IMR-90 (cell line): ENCODE data around the gene PTPRG. TPM values are rescaled to one million over a fixed set of nuclear protein-coding genes. Genes with fewer than 3 reads are reported as not detected.

ENCODE experiments used
- ATAC-seq: fragments of 200-7000 bp; cut with Tn5 transposase; 2 replicates; pipeline ENCODE4 v1.9.1; 2020; ENCODE audit warnings: low read depth, mild to moderate bottlenecking, moderate library complexity
- BruUV-seq: library from RNA; stranded (reverse); fragments of 400-500 nt; replicated peaks from 2 replicates; lab custom pipeline; 2021; lab: Mats Ljungman, UMichigan
- CTCF ChIA-PET: fragments of 300-600 bp; formaldehyde crosslinking; extraction: SDS; loops from one replicate; lab custom pipeline; 2021; ENCODE audit warnings: antibody characterized with exemption; lab: Yijun Ruan, JAX
- POLR2A ChIA-PET: fragments of 300-600 bp; sonication (Branson Sonifier 250); formaldehyde crosslinking; loops from one replicate; lab custom pipeline; 2022; ENCODE audit warnings: antibody characterized with exemption; ENCODE audit not compliant: unreplicated experiment; lab: Charles Lee
- DNase-seq: peaks from one replicate; pipeline ENCODE4 v3.0.0; 2013
- H2AFZ ChIP-seq: replicated peaks from 2 replicates; pipeline ENCODE3; 2013; ENCODE audit warnings: low read length, mild to moderate bottlenecking; ENCODE audit not compliant: poor library complexity
- H2AK5ac ChIP-seq: 2 replicates; pipeline ENCODE4 v1.6.1; 2013; ENCODE audit warnings: low read depth, low read length, inconsistent platforms
- H2AK9ac ChIP-seq: replicated peaks from 2 replicates; pipeline ENCODE3; 2013; ENCODE audit warnings: mild to moderate bottlenecking, low read depth, low read length, moderate library complexity; ENCODE audit not compliant: poor library complexity
- H2BK120ac ChIP-seq: 2 replicates; pipeline ENCODE4 v1.6.1; 2013; ENCODE audit warnings: low read depth, low read length, inconsistent platforms
- H2BK15ac ChIP-seq: 3 replicates; pipeline ENCODE4 v1.6.1; 2013; ENCODE audit warnings: low read depth, low read length, inconsistent platforms
- H2BK20ac ChIP-seq: 2 replicates; pipeline ENCODE4 v1.6.1; 2013; ENCODE audit warnings: low read depth, mild to moderate bottlenecking, inconsistent platforms, low read length, moderate library complexity
- H2BK5ac ChIP-seq: 2 replicates; pipeline ENCODE4 v1.6.1; 2013; ENCODE audit warnings: mild to moderate bottlenecking, low read depth, low read length, inconsistent platforms; ENCODE audit not compliant: poor library complexity, severe bottlenecking
- H3K14ac ChIP-seq: replicated peaks from 2 replicates; pipeline ENCODE4 v1.6.1; 2013; ENCODE audit warnings: low read depth, low read length, inconsistent platforms
- H3K18ac ChIP-seq: 2 replicates; pipeline ENCODE4 v1.6.1; 2013; ENCODE audit warnings: low read depth, low read length, control low read depth
- H3K23ac ChIP-seq: 2 replicates; pipeline ENCODE4 v1.6.1; 2013; ENCODE audit warnings: low read depth, low read length, inconsistent platforms
- H3K27ac ChIP-seq: 2 replicates; pipeline ENCODE4 v1.5.1; 2013; ENCODE audit warnings: mild to moderate bottlenecking, control low read depth, low read length; ENCODE audit not compliant: insufficient read depth
- H3K27me3 ChIP-seq: 2 replicates; pipeline ENCODE4 v1.6.1; 2013; ENCODE audit warnings: low read length; ENCODE audit not compliant: control insufficient read depth, insufficient read depth
- H3K36me3 ChIP-seq: 2 replicates; pipeline ENCODE4 v1.6.1; 2013; ENCODE audit warnings: low read length, mixed read lengths; ENCODE audit not compliant: control insufficient read depth, insufficient read depth
- H3K4ac ChIP-seq: 2 replicates; pipeline ENCODE4 v1.6.1; 2013; ENCODE audit warnings: low read depth, low read length, inconsistent platforms
- H3K4me1 ChIP-seq: 2 replicates; pipeline ENCODE4 v1.6.1; 2013; ENCODE audit warnings: low read length, mixed read lengths; ENCODE audit not compliant: control insufficient read depth, insufficient read depth
- H3K4me2 ChIP-seq: 2 replicates; pipeline ENCODE4 v1.6.1; 2013; ENCODE audit warnings: low read depth, mild to moderate bottlenecking, control low read depth, low read length, moderate library complexity
- H3K4me3 ChIP-seq: 2 replicates; pipeline ENCODE4 v1.5.1; 2013; ENCODE audit warnings: low read depth, mild to moderate bottlenecking, control low read depth, low read length, moderate library complexity; ENCODE audit not compliant: insufficient read depth
- H3K56ac ChIP-seq: 2 replicates; pipeline ENCODE4 v1.6.1; 2013; ENCODE audit warnings: low read length, inconsistent platforms; ENCODE audit not compliant: insufficient read depth; ENCODE audit errors: extremely low read depth
- H3K79me1 ChIP-seq, 2 experiments: 2 replicates each; pipeline ENCODE4 v1.6.1; 2013; ENCODE audit warnings: low read length in 2 of 2, inconsistent platforms in 1 of 2, low read depth in 1 of 2
- H3K9ac ChIP-seq: 2 replicates; pipeline ENCODE4 v1.6.1; 2013; ENCODE audit warnings: low read depth, low read length, control low read depth
- H3K9me1 ChIP-seq: 2 replicates; pipeline ENCODE4 v1.6.1; 2013; ENCODE audit warnings: low read length, inconsistent platforms; ENCODE audit not compliant: insufficient read depth
- H3K9me3 ChIP-seq: 2 replicates; pipeline ENCODE4 v1.6.1; 2013; ENCODE audit warnings: low read length; ENCODE audit not compliant: control insufficient read depth, insufficient read depth
- H4K20me1 ChIP-seq: 2 replicates; pipeline ENCODE4 v1.6.1; 2013; ENCODE audit warnings: low read length, inconsistent platforms; ENCODE audit not compliant: insufficient read depth
- H4K5ac ChIP-seq: 2 replicates; pipeline ENCODE4 v1.6.1; 2013; ENCODE audit warnings: mild to moderate bottlenecking, low read depth, low read length, control low read depth
- H4K8ac ChIP-seq, 2 experiments: 2 replicates each; pipeline ENCODE4 v1.6.1; 2013; ENCODE audit warnings: low read depth in 2 of 2, low read length in 2 of 2, control low read depth in 1 of 2, inconsistent platforms in 1 of 2
- H4K91ac ChIP-seq: 2 replicates; pipeline ENCODE4 v1.6.1; 2013; ENCODE audit warnings: low read depth, low read length, inconsistent platforms; ENCODE audit not compliant: insufficient read depth
- BHLHE40 ChIP-seq: fragments of 150-350 bp; IDR thresholded peaks from 2 replicates; pipeline ENCODE4 v1.6.1; 2016; ENCODE audit warnings: mild to moderate bottlenecking, low read depth, low read length
- FOS ChIP-seq: fragments of 150-350 bp; IDR thresholded peaks from 2 replicates; pipeline ENCODE4 v1.6.1; 2016; ENCODE audit warnings: low read depth, low read length
- MAZ ChIP-seq: IDR thresholded peaks from 2 replicates; pipeline ENCODE4 v1.6.1; 2012; ENCODE audit warnings: low read depth, mild to moderate bottlenecking, low read length, improper control_type of control experiment, moderate library complexity, borderline replicate concordance
- MXI1 ChIP-seq: IDR thresholded peaks from 2 replicates; pipeline ENCODE4 v1.6.1; 2012; ENCODE audit warnings: low read depth, mild to moderate bottlenecking, low read length, moderate library complexity, borderline replicate concordance
- NFE2L2 ChIP-seq: fragments of 150-350 bp; IDR thresholded peaks from 2 replicates; pipeline ENCODE4 v1.6.1; 2016; ENCODE audit warnings: low read depth, mild to moderate bottlenecking, low read length
- POLR2A ChIP-seq: IDR thresholded peaks from 2 replicates; pipeline ENCODE4 v1.6.1; 2012; ENCODE audit warnings: mild to moderate bottlenecking, low read depth, low read length
- RAD21 ChIP-seq: IDR thresholded peaks from 2 replicates; pipeline ENCODE4 v1.6.1; 2012; ENCODE audit warnings: low read length, improper control_type of control experiment
- RFX5 ChIP-seq: IDR thresholded peaks from 2 replicates; pipeline ENCODE4 v1.8.0; 2012; ENCODE audit warnings: low read depth, mild to moderate bottlenecking, low read length, moderate library complexity
- SMC3 ChIP-seq: fragments of 150-350 bp; IDR thresholded peaks from 2 replicates; pipeline ENCODE4 v1.6.1; 2016; ENCODE audit warnings: low read depth, mild to moderate bottlenecking, antibody characterized with exemption, low read length, moderate library complexity
- WGBS, 2 experiments: methylation state at CpG; one replicate each; pipeline versions ENCODE4 v1.1.5 to v1.1.7; 2013; ENCODE audit warnings: missing lambda C conversion rate in 2 of 2; ENCODE audit not compliant: insufficient read length in 1 of 2; ENCODE audit errors: extremely low coverage in 2 of 2; 5-methylcytosine and 5-hydroxymethylcytosine counted together
- dilution Hi-C: fragments of 300-500 bp; cut with HindIII; formaldehyde crosslinking; loops from one replicate; pipeline ENCODE4 v1.14.3; 2018; ENCODE audit warnings: low sequenced_read_pairs; ENCODE audit not compliant: unreplicated experiment
- in situ Hi-C: fragments of 300-500 bp; cut with MboI; formaldehyde crosslinking; loops from 3 replicates; pipeline ENCODE4 v1.14.3; 2019; ENCODE audit warnings: low sequenced_read_pairs, inconsistent platforms, mixed read lengths
- intact Hi-C: fragments of 100-400 bp; cut with micrococcal nuclease; formaldehyde crosslinking; loops from 2 replicates; pipeline ENCODE4 v1.10.0; 2022
- polyA plus RNA-seq, 3 experiments: library from polyadenylated mRNA; depleted of rRNA; stranded (reverse); fragments of >200 nt; gene quantifications; 2 replicates each; pipeline ENCODE4 v1.2.3, GENCODE V29; 2012; ENCODE audit warnings: low replicate concordance in 1 of 3
- total RNA-seq: library from RNA; depleted of rRNA; stranded (reverse); fragments of >200 nt; gene quantifications from 2 replicates; pipeline ENCODE4 v1.2.3, GENCODE V29; 2012
- TF ChIP-seq, protein P1 (sequence below): fragments of 150-350 bp; IDR thresholded peaks from 2 replicates; pipeline ENCODE4 v1.6.1; 2016; ENCODE audit warnings: low read depth, mild to moderate bottlenecking, low read length, moderate library complexity, borderline replicate concordance
- TF ChIP-seq, protein P2 (sequence below): conservative IDR thresholded peaks from 2 replicates; pipeline ENCODE4 v1.5.1; 2012; ENCODE audit warnings: mild to moderate bottlenecking, low read depth, low read length, improper control_type of control experiment

The PTPRG gene
- total and polyA plus RNA-seq, 2 of the 4 experiments (the other 2 are of a cell fraction): 7.7 to 31.0 TPM

DNA sequence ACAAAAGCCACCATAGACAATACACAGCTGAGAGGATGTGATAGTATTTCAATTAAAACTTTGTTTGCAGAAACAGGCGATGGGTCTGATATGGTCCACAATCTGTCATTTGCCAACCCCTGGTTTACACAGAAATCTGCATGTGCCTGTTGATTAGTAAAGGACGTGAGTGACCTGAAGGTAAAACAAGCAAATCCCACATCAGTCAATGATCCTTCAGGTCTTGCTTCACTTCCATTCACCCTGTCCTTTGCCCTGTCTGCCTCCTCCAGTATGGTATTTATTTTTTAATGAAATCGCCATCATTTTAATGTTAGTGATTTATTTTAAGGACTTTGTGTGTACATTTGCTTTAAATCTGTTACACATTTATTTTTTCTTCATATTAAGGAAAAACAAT is 645.8 kb downstream of the PTPRG start:
- Histone ChIP-seq H3K27me3 (no peaks in the 10 kb centered on the region), H3K14ac (no peak overlapping the region), H3K4ac (no peak overlapping the region), H3K56ac (no peak overlapping the region), H2AK5ac (no peak overlapping the region), H4K8ac (no peak overlapping the region), H3K23ac (no peak overlapping the region), H3K18ac (no peak overlapping the region), H3K9me3 (no peaks in the 10 kb centered on the region), H4K91ac (no peak overlapping the region), H3K36me3 (peaks cover 8% of the 10 kb centered on the region), H3K79me1 (no peaks in the 10 kb centered on the region), H3K9ac (no peak overlapping the region), H2AFZ (no peak overlapping the region), H3K9me1 (no peaks in the 10 kb centered on the region; the same call in 1 of the 2 replicates), H2AK9ac (no peak overlapping the region), H2BK20ac (no peak overlapping the region), H3K4me2 (no peak overlapping the region), H3K27ac (no peak overlapping the region), H3K4me1 (no peaks in the 10 kb centered on the region; the same call in 1 of the 2 replicates), H2BK120ac (no peak overlapping the region), H3K4me3 (no peak overlapping the region), H2BK15ac (no peak overlapping the region), H4K5ac (no peak overlapping the region), H4K20me1 (no peaks in the 10 kb centered on the region), H2BK5ac (no peak overlapping the region)
- dilution Hi-C loops: no loop called here
- no peak for ATAC-seq
- intact Hi-C loops: no loop called here
- no TSS peak for BruUV-seq
- in situ Hi-C loops: loop anchor here (10.0 to 25.0 kb wide), 2 partner anchors 348 to 1030 kb away; no protein-coding TSS in a partner anchor
- no peak for DNase-seq
- no peak for TF ChIP-seq SMC3
- TF ChIP-seq RAD21: no peak
- TF ChIP-seq RFX5: no peak
- TF ChIP-seq POLR2A: no peak
- TF ChIP-seq MXI1: no peak
- no peak for TF ChIP-seq NFE2L2
- TF ChIP-seq, protein P1, sequence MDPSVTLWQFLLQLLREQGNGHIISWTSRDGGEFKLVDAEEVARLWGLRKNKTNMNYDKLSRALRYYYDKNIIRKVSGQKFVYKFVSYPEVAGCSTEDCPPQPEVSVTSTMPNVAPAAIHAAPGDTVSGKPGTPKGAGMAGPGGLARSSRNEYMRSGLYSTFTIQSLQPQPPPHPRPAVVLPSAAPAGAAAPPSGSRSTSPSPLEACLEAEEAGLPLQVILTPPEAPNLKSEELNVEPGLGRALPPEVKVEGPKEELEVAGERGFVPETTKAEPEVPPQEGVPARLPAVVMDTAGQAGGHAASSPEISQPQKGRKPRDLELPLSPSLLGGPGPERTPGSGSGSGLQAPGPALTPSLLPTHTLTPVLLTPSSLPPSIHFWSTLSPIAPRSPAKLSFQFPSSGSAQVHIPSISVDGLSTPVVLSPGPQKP: no peak
- no peak for TF ChIP-seq MAZ
- TF ChIP-seq, protein P2, sequence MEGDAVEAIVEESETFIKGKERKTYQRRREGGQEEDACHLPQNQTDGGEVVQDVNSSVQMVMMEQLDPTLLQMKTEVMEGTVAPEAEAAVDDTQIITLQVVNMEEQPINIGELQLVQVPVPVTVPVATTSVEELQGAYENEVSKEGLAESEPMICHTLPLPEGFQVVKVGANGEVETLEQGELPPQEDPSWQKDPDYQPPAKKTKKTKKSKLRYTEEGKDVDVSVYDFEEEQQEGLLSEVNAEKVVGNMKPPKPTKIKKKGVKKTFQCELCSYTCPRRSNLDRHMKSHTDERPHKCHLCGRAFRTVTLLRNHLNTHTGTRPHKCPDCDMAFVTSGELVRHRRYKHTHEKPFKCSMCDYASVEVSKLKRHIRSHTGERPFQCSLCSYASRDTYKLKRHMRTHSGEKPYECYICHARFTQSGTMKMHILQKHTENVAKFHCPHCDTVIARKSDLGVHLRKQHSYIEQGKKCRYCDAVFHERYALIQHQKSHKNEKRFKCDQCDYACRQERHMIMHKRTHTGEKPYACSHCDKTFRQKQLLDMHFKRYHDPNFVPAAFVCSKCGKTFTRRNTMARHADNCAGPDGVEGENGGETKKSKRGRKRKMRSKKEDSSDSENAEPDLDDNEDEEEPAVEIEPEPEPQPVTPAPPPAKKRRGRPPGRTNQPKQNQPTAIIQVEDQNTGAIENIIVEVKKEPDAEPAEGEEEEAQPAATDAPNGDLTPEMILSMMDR: no peak
- TF ChIP-seq FOS: no peak
- no peak for TF ChIP-seq BHLHE40
- WGBS, 2 experiments: no CpG with 5 or more reads among the region's 3 CpGs
- CTCF ChIA-PET: no interaction called here
- POLR2A ChIA-PET: no interaction called here
